NCI-H345 treated with DMSO at 0.1 percent for 48 hours (cell line): Measurements from ENCODE around the gene PGK1.
"Not testable (repeated sequence)": the region's sequence is repeated elsewhere in the genome, so short reads cannot be mapped to it uniquely, and the experiment has no call there.

ENCODE experiments used
- DNase-seq: peaks from one replicate; lab custom pipeline; 2025; ENCODE audit not compliant: unreplicated experiment; lab: John Stamatoyannopoulos, UW

The PGK1 gene

GRCh38 chrX:78111140-78111931 lies 7.3 kb downstream of the PGK1 start:
- no peak for DNase-seq

GRCh38 chrX:78116365-78116764 lies 12.3 kb downstream of the PGK1 start:
- DNase-seq: no peak

DNA sequence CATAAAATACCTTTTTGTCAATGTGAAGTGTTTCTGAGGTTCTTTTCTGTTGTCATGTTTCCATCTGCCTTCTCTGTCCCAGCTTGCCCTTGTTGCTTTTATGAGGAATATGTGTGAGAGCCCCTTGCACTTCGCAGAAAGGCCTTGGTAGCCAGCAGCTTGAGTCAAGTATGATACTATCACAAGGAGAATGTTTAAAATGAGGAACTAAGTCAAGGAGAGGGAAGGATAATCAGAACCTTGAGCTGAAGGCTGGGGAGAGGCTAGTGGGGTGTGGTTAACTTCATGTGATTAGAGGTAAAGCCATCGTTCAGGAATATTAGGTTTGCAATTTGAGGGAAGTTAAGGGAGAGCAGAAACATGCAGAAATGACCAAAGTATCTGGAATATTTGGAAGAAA lies 12.7 kb downstream of the PGK1 start:
- DNase-seq: no peak

DNA sequence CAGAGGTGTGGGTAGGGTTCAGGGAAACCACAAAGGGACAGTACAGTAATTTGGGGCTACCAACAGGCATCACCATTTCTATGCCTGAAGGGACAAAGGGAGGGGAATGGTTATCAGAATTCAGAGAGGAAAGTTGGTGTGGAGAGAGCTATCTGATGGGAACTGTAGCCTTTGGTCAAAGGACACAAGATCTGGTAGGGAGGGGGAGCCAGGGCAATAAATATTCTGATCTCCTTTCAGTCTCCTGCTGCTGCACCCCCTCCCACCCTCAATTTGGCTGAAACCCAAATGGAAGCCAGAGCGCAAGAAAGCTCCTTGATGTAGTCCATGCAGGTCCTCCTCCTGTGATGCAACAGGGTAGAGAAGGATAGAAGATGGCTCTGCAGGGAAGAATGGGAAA lies 14.6 kb downstream of the PGK1 start:
- no peak for DNase-seq

DNA sequence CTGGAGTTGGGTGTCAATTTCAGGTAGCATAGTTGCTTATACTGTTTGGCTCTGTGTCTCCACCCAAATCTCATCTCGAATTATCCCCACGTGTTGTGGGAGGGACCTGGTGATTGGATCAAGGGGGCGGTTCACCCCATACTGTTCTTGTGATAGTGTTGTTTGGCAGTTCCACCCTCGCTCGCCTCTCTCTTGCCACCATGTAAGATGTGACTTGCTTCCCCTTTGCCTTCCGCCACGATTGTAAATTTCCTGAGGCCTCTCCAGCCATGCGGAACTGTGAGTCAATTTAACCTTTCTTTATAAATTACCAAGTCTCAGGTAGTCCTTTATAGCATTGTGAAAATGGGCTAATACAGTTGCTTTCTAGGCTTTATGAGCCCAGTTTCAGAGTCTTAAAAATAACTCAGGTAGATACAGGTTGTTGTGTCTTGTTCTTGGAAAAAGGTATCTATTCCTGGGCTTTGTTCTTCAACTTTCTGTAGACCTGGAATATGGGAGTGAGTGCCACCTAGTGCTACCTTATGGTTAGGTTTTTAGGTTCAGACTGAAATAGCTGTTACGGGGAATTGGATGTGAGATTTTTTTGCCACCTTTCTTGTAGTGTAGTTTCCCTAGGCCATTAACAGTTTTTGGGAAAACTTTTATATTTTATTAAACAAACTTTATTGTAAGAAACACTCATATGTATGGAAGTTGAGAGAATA lies 15.6 kb downstream of the PGK1 start:
- DNase-seq: no peak

GRCh38 chrX:78123190-78123589 lies 19.1 kb downstream of the PGK1 start:
- DNase-seq: no peak

- DNase-seq: no peak
Measured at GRCh38 chrX:78124307-78124706, 20.3 kb downstream of the PGK1 start.

DNA sequence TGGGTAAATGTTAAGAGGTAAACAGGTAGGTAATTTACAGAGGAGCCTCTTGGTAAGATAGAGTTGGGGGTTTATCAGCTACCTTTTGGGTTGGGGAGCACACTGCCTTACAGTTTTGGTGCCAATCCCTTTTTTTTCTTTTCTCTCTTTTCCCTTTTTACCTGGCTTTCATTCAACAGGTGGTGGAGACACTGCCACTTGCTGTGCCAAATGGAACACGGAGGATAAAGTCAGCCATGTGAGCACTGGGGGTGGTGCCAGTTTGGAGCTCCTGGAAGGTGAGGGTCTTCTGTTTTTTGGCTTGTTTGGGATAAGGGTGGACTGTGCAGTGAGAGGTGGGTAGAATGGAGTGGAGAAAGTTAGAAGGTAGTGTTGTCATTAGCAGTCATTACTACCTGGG lies 21.1 kb downstream of the PGK1 start:
- no peak for DNase-seq

- DNase-seq: not testable (repeated sequence)
Measured at GRCh38 chrX:78125781-78126180, 21.7 kb downstream of the PGK1 start.

- DNase-seq: no peak
Measured at GRCh38 chrX:78129714-78130113, 25.7 kb downstream of the PGK1 start.

- DNase-seq: no peak
Measured at GRCh38 chrX:78130396-78130795, 26.3 kb downstream of the PGK1 start.

- DNase-seq: no peak
Measured at GRCh38 chrX:78131117-78131516, 27.1 kb downstream of the PGK1 start.

- DNase-seq: no peak
Measured at GRCh38 chrX:78133238-78133960, 29.4 kb downstream of the PGK1 start.

DNA sequence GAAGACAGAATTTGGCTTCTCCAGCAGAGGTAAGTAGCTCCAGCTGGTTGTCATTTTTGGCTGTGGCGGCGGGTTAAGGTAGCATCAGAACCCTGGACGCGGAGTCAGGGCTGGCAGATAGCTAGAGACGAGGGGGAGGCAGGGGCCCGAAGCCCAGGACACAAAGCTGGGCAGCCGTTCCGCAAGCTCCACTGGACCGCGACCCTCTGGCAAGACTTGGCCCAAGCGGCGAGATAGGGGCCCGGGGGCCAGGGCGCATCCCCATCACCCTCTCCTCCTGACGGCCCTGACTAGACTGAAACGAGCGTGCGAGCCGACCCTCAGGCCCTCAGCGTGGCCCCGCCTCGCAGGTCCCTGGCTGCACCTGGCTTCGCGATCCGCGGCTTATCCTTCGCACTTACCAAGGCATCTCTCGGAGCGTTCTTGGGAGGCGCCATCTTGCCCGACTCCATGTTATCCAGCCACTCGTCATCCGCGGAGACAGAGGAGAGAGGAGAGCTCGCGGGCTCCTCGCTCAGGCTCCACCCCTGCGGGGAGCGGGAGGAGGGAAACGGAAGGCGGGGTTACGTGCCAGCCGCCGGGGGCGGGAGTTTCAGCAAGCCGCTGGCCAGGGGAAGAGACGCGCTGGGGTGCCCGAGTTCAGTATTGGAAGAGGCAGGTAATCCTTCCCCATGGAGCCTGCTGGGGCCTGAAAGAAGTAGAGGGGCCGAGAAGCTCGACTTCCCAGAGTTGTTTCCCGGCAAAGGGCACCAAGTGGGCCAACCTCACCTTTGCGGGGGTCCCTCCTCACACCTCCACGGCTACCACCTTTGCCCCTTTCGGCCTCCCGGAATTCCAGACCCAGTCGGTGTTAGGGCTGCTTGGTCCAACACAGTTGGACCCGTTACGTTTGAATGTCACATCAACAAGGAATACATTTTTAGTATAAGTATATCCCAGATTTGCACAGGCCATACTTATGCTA lies 35.4 kb downstream of the PGK1 start, which contains the start of gene TAF9B:
Gene TAF9B, minus strand, starts transcription at position 491 of the 964 bp plus-strand sequence. Its CDS starts 39 bp downstream, at position 452.
- DNase-seq: peak; percentile 56

- DNase-seq: no peak
Measured at GRCh38 chrX:78140206-78140605, 36.2 kb downstream of the PGK1 start.

- not testable (repeated sequence) for DNase-seq
Measured at GRCh38 chrX:78147002-78147540, 43.0 kb downstream of the PGK1 start.

DNA sequence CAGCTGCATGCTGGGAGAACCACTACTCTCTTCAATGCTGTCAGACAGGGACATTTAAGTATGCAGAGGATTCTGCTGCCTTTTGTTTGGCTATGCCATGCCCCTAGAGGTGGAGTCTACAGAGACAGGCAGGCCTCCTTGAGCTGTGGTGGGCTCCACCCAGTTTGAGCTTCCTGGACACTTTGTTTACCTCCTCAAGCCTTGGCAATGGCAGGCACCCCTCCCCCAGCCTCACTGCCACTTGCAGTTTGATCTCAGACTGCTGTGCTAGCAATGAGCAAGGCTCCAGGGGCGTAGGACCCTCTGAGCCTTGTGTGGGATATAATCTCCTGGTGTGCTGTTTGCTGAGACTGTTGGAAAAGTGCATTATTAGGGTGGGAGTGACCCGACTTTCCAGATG lies 53.3 kb downstream of the PGK1 start:
- DNase-seq: not testable (repeated sequence)

DNA sequence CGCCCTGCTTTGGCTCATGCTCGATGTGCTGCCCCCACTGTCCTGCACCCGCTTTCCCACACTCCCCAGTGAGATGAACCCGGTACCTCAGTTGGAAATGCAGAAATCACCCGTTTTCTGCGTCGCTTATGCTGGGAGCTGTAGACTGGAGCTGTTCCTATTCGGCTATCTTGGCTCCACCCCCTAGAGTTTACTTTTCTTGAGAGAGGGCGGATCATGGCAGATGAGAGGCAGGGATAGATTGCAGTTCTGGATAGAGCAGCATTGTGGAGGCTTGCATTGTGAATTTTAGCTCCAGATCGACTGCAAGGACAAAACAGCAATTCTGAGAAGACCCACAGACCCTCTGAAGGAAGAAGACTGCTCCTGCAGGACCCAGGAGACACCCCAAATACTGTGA lies 53.8 kb downstream of the PGK1 start:
- DNase-seq: not testable (repeated sequence)

- DNase-seq: not testable (repeated sequence)
Measured at GRCh38 chrX:78160711-78161110, 56.7 kb downstream of the PGK1 start.

GRCh38 chrX:78163175-78163574 lies 59.1 kb downstream of the PGK1 start:
- DNase-seq: not testable (repeated sequence)
